Panc1 (cell line): ENCODE measurements around the gene ZNF559. TPM values are rescaled to one million over a fixed set of nuclear protein-coding genes. Genes with fewer than 3 reads are reported as not detected.
A peak's percentile ranks its signal among the peaks of the same experiment; 100 is the strongest.
"Not testable (repeated sequence)": the region's sequence is repeated elsewhere in the genome, so short reads cannot be mapped to it uniquely, and the experiment has no call there.

Experiments used
- ATAC-seq: fragments of 200-7000 bp; cut with Tn5 transposase; 2 replicates; pipeline ENCODE4 v1.9.1; 2020; ENCODE audit warnings: mild to moderate bottlenecking, moderate library complexity
- Bru-seq: library from RNA; stranded (reverse); fragments of 400-500 nt; gene quantifications from one replicate; lab custom pipeline; 2021; lab: Mats Ljungman, UMichigan
- BruChase-seq, 2 experiments: library from RNA; stranded (reverse); fragments of 400-500 nt; gene quantifications; one replicate each; lab custom pipeline; 2021; lab: Mats Ljungman, UMichigan
- BruUV-seq: library from RNA; stranded (reverse); fragments of 400-500 nt; replicated peaks from 2 replicates; lab custom pipeline; 2021; lab: Mats Ljungman, UMichigan
- CTCF ChIA-PET: fragments of 300-600 bp; sonication (Branson Sonifier 250); formaldehyde crosslinking; loops from one replicate; lab custom pipeline; 2022; ENCODE audit warnings: antibody characterized with exemption; lab: Charles Lee
- POLR2A ChIA-PET: fragments of 300-600 bp; sonication (Branson Sonifier 250); formaldehyde crosslinking; loops from one replicate; lab custom pipeline; 2022; ENCODE audit warnings: antibody characterized with exemption; lab: Charles Lee
- DNase-seq: peaks from one replicate; pipeline ENCODE4 v3.0.0-alpha.2; 2010; ENCODE audit warnings: low read depth, low spot score
- H3K27ac ChIP-seq: 2 replicates; pipeline ENCODE4 v1.5.1; 2011; ENCODE audit warnings: mild to moderate bottlenecking, low read length, inconsistent platforms
- H3K27me3 ChIP-seq: fragments of 200-500 bp; sonication (Bioruptor generic); 2 replicates; pipeline ENCODE4 v1.6.0; 2014; ENCODE audit warnings: low read length, inconsistent platforms; ENCODE audit not compliant: control insufficient read depth, insufficient read depth
- H3K36me3 ChIP-seq: fragments of 200-500 bp; sonication (Bioruptor generic); 2 replicates; pipeline ENCODE4 v1.5.1; 2014; ENCODE audit warnings: inconsistent platforms, mild to moderate bottlenecking, low read length, moderate library complexity; ENCODE audit not compliant: control insufficient read depth, insufficient read depth
- H3K4me1 ChIP-seq: 2 replicates; pipeline ENCODE4 v1.5.1; 2011; ENCODE audit warnings: inconsistent platforms, mild to moderate bottlenecking, low read length, moderate library complexity; ENCODE audit not compliant: control insufficient read depth, insufficient read depth
- H3K4me3 ChIP-seq, 2 experiments: 2 replicates each; pipeline ENCODE4 v1.5.1; 2011 to 2012; ENCODE audit warnings: low read depth in 2 of 2, low read length in 2 of 2, mild to moderate bottlenecking in 2 of 2, inconsistent platforms in 1 of 2, moderate library complexity in 1 of 2
- H3K9me3 ChIP-seq: fragments of 200-500 bp; sonication (Bioruptor generic); 2 replicates; pipeline ENCODE4 v1.5.1; 2014; ENCODE audit warnings: low read depth, mild to moderate bottlenecking, inconsistent platforms, low read length, moderate library complexity; ENCODE audit not compliant: control insufficient read depth, insufficient read depth
- POLR2AphosphoS5 ChIP-seq: IDR thresholded peaks from 2 replicates; pipeline ENCODE4 v1.6.1; 2012; ENCODE audit warnings: mild to moderate bottlenecking, low read depth, low read length, moderate library complexity
- TCF7L2 ChIP-seq: IDR thresholded peaks from 2 replicates; pipeline ENCODE4 v1.6.1; 2011; ENCODE audit warnings: mild to moderate bottlenecking, low read depth, low read length, inconsistent platforms
- in situ Hi-C: cut with HindIII; loops from 2 replicates; pipeline ENCODE4 v1.10.0; 2016; ENCODE audit warnings: low sequenced_read_pairs, low pct_unique_long_range_greater_than_20kb
- intact Hi-C: fragments of 100-400 bp; cut with micrococcal nuclease; formaldehyde crosslinking; loops from one replicate; pipeline ENCODE4 v1.10.0; 2022; ENCODE audit not compliant: unreplicated experiment
- long read RNA-seq: library from polyadenylated mRNA; unstranded; transcript quantifications from one replicate; pipeline ENCODE4 v2.0.0, GENCODE V29; 2021; ENCODE audit not compliant: unreplicated experiment
- polyA plus RNA-seq: library from polyadenylated mRNA; unstranded; fragments of >200 nt; gene quantifications from one replicate; pipeline ENCODE4 v1.2.1, GENCODE V29; 2012; ENCODE audit warnings: missing spikeins; ENCODE audit not compliant: insufficient read length
- total RNA-seq: library from RNA; stranded (reverse); gene quantifications from one replicate; pipeline ENCODE4 v1.2.1, GENCODE V29; 2021; ENCODE audit not compliant: unreplicated experiment
- TF ChIP-seq, protein P1 (sequence below), 2 experiments: IDR thresholded peaks; 2 replicates each; pipeline ENCODE4 v1.6.1; 2011 to 2012; ENCODE audit warnings: low read depth in 2 of 2, control low read depth in 1 of 2, low read length in 1 of 2, mild to moderate bottlenecking in 1 of 2, moderate library complexity in 1 of 2; ENCODE audit not compliant: insufficient read depth in 1 of 2
- TF ChIP-seq, protein P2 (sequence below): fragments of 450-650 bp; IDR thresholded peaks from 2 replicates; pipeline ENCODE4 v1.5.1; 2017; ENCODE audit warnings: mild to moderate bottlenecking

ZNF559 gene
- total RNA-seq (8.1 TPM), Bru-seq, nascent RNA (percentile 76 among the genes with signal in this experiment), BruChase-seq, experiment 1, labeled RNA remaining after a 2-hour chase (percentile 91 among the genes with signal in this experiment), BruChase-seq, experiment 2, labeled RNA remaining after a 6-hour chase (percentile 87 among the genes with signal in this experiment)
- polyA plus RNA-seq = 4.6 TPM
- long read RNA-seq, partial matches to known transcripts = 4 of 11 reads
- long read RNA-seq, other reads (novel, unspliced or antisense) = 5 of 11 reads

DNA sequence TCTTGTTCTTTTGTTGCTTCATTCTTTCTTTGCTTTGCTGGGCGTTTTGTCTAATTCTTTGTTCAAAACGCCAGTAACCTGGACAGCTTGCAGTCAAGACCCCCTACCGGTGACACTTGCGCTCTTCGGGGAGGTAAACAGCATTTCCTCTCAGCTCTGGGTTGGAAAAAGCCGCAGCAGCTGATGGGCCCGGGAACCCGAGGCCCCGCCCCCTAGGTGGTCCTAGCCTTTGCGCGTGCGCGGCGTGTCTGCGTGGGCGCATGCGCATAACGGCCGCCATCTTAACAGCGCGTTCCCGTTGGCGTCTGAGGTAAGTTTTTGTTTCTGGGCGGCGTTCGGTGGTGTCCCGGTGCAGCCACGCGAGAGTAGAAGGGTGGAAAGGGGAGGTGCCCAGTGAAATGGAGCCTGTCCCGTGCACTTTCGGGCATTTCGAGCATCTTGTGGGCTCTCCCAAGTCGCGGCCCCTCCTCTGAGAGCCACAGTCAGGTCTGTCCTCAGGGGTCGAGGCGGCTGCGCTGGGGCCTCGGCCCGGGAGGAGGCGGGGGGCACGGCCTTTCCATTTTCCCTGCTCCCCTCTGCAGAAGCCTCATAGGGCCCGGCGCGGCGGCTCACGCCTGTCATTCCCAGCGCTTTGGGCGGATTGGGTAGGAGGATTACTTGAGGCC lies at the start of gene ZNF559:
TSS of gene ZNF559 (plus strand) at position 261 of the 665 bp plus-strand sequence. CDS start 14,371 bp downstream, outside the sequence.
- Histone ChIP-seq H3K4me3 (peak within 1 kb of the TSS; percentile 71 to 83), H3K27me3 (no peaks in the 10 kb centered on the region), H3K9me3 (peaks cover 13% of the 10 kb centered on the region; the same call in 1 of the 2 replicates), H3K36me3 (no peaks in the 10 kb centered on the region; the same call in 1 of the 2 replicates), H3K4me1 (no peaks in the 10 kb centered on the region), H3K27ac (peak within 1 kb of the TSS; percentile 87)
- in situ Hi-C loops (no loop called here), intact Hi-C loops (loop anchor here (10.0 kb wide), 1 partner anchor 111 kb away; the partner anchor contains the start of gene ZNF266)
- ChIA-PET CTCF (no interaction called here), POLR2A (no interaction called here)
- no TSS peak for BruUV-seq
- ATAC-seq = peak; percentile 98
- DNase-seq = peak; percentile 70
- TF ChIP-seq, protein P1, sequence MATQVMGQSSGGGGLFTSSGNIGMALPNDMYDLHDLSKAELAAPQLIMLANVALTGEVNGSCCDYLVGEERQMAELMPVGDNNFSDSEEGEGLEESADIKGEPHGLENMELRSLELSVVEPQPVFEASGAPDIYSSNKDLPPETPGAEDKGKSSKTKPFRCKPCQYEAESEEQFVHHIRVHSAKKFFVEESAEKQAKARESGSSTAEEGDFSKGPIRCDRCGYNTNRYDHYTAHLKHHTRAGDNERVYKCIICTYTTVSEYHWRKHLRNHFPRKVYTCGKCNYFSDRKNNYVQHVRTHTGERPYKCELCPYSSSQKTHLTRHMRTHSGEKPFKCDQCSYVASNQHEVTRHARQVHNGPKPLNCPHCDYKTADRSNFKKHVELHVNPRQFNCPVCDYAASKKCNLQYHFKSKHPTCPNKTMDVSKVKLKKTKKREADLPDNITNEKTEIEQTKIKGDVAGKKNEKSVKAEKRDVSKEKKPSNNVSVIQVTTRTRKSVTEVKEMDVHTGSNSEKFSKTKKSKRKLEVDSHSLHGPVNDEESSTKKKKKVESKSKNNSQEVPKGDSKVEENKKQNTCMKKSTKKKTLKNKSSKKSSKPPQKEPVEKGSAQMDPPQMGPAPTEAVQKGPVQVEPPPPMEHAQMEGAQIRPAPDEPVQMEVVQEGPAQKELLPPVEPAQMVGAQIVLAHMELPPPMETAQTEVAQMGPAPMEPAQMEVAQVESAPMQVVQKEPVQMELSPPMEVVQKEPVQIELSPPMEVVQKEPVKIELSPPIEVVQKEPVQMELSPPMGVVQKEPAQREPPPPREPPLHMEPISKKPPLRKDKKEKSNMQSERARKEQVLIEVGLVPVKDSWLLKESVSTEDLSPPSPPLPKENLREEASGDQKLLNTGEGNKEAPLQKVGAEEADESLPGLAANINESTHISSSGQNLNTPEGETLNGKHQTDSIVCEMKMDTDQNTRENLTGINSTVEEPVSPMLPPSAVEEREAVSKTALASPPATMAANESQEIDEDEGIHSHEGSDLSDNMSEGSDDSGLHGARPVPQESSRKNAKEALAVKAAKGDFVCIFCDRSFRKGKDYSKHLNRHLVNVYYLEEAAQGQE (IDR thresholded peaks at IDR 0.05; ENCODE audit: insufficient read depth in 1 of 2, low read depth in 2 of 2, low read length in 1 of 2) = no peak
- TF ChIP-seq TCF7L2 (no peak), POLR2AphosphoS5 (peak; percentile 32; the same call in 1 of the 2 replicates)
- TF ChIP-seq, protein P2, sequence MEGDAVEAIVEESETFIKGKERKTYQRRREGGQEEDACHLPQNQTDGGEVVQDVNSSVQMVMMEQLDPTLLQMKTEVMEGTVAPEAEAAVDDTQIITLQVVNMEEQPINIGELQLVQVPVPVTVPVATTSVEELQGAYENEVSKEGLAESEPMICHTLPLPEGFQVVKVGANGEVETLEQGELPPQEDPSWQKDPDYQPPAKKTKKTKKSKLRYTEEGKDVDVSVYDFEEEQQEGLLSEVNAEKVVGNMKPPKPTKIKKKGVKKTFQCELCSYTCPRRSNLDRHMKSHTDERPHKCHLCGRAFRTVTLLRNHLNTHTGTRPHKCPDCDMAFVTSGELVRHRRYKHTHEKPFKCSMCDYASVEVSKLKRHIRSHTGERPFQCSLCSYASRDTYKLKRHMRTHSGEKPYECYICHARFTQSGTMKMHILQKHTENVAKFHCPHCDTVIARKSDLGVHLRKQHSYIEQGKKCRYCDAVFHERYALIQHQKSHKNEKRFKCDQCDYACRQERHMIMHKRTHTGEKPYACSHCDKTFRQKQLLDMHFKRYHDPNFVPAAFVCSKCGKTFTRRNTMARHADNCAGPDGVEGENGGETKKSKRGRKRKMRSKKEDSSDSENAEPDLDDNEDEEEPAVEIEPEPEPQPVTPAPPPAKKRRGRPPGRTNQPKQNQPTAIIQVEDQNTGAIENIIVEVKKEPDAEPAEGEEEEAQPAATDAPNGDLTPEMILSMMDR = no peak; the same call in 1 of the 2 replicates

DNA sequence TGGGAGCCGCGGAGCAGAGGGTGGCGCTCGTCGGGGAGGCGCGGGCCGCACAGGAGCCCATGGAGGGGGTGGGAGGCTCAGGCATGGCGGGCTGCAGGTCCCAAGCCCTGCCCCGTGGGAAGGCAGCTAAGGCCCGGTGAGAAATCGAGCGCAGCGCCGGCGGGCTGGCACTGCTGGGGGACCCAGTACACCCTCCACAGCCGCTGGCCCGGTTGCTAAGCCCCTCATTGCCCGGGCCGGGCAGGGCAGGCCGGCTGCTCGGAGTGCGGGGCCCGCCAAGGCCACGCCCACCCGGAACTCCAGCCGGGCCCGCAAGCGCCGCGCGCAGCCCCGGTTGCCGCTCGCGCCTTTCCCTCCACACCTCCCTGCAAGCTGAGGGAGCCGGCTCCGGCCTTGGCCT lies 40.5 kb upstream of the ZNF559 start:
- DNase-seq, H3K4me1 ChIP-seq, ATAC-seq, H3K4me3 ChIP-seq, BruUV-seq, in situ Hi-C loops, POLR2A ChIA-PET, H3K9me3 ChIP-seq, H3K36me3 ChIP-seq, H3K27ac ChIP-seq, H3K27me3 ChIP-seq, intact Hi-C loops, CTCF ChIA-PET: not testable (repeated sequence)
